HG02678 (cell line): ENCODE data around the gene PPARG.
A peak's percentile ranks its signal among the peaks of the same experiment; 100 is the strongest.

ENCODE experiments used
- ATAC-seq: cut with Tn5 transposase; IDR thresholded peaks from one replicate; pipeline ENCODE4 v1.9.1; 2021; ENCODE audit warnings: mild to moderate bottlenecking, moderate library complexity; ENCODE audit not compliant: unreplicated experiment

Gene PPARG

DNA sequence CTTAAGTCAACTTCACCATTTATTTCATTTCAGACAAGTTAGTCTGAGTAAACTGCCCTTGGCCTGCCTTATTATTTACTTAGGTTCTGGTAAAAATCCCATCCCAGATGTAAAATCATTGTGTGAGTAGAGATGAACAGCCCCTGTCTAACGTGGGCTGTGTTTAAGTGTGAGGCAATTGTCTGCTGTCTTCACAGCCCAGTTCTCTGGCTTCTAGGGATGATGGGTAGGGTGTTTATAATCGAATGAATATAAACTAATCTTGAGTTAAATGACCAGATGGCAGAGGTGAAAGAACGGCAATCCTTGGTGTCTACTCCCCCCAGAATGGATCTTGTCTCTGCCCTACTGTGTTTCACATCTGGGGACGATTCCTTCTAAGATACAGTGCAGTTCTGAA, 20.8 kb downstream of the PPARG start:
- no peak for ATAC-seq

DNA sequence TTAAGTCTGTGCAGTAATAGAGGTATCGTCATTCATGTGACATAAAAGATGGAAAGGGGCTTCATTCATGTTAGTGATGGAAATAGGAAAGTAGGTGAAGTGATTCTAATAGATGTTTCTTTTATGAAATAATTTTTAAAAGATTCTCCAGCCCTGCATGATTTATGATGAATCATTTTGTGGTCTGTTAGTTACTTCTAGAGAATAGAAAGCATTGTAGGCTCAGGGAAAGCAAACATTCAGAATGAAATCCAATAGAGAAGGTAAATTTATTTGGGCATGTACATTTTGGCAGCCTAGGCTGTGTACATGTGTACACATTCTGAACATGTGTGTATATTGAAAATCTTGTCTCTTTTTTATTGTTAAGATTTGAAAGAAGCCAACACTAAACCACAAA, 23.1 kb downstream of the PPARG start:
- no peak for ATAC-seq

DNA sequence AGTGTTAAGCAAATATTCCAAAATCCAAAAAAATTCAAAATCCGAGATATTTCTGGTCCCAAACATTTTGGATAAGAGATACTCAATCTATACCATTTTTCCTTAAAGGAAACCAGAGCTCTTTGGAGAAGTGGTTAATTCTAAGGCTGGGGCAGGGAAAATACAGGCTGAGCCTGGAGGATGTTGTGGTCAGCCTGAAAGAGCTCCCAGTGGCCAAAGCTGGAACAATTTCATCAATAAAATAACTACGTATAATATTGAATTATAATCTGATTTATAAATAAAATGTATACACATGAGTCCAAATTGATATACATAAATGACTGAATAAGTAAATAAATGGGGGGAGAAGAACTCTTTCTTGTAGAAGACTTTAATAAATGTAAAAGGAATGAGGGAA, 24.6 kb downstream of the PPARG start:
- ATAC-seq, result no peak

DNA sequence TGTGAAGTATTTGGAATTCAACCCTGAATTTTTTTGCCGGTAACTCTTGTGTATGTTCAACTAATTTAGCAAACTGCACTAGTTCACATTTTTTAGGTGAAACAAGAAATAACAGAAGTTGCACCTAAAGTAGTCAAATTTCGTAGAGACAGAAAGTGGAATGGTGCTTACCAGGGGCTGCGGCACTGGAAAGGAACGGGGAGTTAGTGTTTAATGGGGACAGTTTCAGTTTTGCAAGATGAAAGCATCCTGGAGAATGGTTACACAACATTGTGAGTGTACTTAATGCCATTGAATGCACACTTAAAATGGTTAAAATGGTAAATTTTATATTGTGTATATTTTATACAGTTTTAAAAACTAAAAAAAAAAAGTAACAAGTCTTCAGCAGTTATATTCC, 27.4 kb downstream of the PPARG start:
- ATAC-seq, result peak; percentile 44

DNA sequence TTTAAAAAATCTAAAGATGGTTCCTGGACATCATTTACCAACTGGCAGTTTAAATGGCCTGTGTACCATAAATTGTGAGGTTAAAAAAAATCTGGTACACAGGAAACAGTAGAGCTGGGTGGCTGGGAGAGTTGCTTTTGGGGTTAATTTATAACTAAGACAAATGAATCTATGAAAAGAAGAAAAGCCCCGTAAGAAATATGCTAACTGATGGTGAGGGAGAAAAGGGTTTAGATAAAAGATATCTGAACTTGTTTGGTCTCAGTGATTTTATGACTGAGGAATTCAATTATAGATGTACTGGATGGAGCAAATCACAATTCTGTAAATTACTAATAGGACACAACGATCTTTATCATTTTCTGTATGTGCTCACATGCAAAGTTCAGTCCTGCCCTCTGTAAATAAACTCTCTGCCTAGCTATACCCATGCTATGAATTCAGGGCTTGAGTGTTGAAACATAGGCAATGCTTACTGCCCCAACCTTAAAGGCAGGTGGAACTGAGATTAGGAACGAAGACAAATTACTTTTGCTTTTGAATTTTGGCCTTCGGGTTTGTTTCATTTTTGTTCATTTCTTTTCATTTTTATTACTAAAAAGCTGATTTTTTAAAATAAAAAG, 28.0 kb downstream of the PPARG start:
- peak; percentile 82 for ATAC-seq

DNA sequence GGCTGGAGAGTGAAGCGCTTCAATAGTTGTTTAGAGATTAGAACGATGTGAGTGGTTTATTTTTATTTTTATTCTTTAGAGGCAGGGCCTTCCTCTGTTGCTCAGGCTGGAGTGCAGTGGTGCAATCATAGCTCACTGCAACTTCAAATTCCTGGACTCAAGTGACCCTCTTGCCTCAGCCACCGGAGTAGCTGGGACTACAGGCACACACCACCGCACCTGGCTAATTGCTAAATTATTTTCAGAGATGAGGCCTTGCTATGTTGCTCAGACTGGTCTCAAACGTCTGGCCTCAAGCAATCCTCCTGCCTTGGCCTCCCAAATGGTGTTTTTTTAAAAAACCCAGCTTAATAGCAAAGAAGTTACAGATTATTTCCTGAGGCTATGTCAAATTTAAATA, 29.0 kb downstream of the PPARG start:
- ATAC-seq, result no peak

DNA sequence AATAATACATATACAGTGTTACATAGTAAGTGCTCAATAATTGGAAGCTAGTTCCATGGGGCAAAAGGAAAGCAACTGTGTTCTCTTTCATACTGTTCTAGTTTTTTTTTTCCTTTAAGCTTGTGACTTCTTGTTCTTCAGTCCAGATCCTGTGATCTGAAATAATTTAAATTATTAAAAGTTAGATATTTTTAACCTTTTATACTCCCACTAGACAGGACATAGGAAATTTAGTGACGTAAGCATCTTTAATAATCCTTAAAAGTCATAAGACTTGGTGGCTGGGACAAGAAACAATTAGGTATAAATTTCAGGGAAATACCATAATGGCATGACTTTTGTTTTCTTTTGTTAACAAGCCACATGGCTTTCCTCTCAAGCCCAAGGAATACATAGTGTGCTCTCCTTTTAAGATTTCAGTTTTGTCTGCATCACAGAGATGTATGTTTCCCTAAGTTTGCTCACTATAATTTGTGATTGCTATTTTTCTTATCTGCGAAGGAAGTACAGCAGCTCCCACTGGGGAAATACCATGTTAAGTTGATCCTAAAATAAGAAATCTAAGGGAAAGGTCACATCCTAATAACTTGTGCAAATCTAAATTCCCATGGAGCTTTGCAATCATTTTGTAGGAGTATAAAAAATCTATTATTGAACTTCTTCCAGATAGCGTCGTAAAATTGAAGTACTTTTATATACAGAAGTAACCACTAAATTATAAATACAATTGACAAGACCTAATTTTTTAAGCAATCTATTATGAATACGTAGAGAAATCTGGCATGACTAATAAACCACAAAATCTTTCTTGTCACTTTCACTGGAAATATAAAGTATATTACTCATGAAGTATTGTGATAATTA, 30.1 kb downstream of the PPARG start:
- ATAC-seq, result no peak

DNA sequence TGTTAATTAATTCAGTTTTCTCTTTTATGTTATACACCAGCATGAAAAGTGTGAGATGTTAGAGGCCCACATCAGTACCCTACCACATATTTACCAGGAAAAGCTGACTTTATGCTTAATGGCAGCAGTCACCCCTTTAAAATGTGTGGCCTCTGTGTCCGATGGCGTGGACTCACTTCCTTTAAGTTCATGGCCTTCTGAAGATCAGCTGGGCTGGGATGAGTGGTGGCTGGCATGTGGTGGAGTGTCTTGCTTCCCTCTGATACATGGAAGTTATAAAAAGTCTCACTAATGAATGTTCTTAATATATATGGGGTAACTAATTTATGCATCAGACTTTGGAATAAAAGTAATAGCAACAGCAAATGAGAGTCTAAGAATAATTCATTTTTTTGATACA, 32.1 kb downstream of the PPARG start:
- no peak for ATAC-seq

DNA sequence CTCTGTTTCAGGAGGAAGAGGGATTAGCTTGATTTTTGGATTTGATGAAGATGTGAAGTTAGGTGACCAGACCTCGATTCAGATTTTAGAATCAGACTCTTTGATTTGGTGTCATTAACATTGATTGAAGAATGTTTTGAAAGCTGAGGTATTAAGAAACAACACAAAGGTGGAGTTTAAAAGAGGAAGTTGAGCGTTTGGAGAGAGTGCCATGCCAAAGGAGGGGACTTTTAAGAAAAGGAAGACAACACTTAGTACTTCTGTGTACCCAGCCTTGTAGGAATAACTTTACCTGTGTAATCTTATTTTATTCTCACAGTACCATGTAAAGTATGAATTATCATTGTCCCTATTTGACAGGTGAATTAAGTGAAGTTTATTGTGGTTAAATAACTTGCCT, 34.4 kb downstream of the PPARG start:
- ATAC-seq, result no peak

DNA sequence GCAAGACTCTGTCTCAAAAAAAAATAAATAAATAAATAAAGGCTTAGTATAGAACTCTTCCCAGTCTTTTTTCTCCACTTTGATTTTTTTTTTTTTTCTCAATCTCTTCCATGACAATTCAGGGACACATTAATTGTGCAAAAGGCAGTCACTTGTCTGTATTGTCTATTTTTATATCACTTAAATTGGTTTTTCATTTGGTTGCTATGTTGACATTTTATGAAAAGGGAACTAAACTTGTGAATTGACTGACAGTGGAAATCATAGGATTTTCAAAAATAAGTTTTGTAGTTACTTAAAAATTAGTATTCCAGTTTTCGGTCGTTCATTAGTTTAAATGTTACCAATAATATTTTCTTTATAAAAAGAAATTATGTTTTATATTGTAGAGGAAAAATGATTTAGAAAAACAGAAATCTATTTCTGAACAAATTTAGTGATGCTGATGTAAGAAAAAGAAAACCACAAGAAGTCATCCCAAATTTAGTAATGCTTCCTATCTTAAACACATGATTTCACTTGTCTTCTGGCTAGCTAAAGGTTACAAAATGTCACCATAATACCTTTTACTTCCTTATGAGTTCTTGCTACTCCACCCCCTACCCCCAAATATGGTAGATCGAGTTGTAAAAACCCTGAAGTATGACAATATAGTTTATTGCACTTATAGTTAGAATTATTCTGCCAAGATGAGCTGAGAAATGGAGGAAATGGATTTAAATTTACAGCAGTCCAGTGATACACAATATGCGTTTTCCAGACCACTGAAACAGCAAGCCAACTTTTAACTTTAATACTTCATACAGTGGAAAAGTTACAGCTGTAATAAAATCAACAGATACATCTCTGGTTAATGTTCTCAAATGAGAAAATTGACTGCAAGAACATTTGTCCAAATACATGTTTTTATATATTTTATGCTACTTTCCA, 37.0 kb downstream of the PPARG start:
- ATAC-seq, result no peak

DNA sequence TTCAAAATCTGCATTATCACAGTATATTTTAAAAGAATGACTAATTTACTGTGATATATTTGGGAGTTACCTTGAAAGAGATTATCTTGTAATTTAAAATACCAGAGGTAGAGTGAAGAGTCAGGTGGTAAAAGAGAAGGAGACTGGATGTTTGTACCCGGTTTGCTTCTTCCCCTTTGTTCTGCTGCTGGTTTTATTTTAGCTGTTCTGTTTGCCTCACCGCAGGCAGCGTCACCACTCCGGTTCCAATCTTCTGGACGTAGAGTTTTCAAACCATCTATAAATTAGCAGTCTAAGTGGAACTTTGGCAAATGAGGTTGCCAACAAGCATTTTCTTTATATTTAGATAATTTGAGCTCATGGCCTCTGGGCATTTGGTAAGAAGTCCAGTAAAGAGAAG, 38.2 kb downstream of the PPARG start:
- no peak for ATAC-seq

DNA sequence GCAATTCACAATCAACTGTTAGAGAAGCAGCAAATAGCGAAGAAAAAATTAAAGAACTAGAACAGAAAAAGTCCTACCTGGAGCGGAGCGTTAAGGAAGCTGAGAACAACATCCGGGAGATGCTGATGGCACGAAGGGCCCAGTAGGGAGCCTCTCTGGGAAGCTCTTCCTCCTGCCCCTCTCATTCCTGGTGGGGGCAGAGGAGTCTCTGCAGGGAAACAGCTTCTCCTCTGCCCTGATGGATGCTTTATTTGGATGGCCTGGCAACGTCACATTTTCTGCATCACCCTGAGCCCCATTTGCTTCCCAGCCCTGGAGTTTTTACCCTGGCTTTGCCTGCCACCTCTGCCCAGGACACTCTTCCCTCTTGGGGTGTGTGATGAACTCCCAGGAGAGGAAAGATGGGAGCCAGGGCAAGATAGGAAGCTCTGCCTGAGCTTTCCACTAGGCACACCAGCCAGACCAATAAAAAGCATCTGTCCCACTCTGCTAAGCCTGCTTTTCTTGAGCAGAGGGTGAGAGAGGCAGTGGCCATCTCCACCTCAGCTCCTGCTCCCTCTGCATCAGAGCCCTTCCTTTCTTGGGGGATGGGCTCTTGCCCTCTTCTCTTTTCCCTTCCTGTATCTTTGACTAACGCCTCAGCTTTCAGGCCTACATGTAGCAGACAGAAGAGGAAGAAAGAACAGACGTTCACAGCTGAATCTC, 39.4 kb downstream of the PPARG start:
- ATAC-seq, result no peak

DNA sequence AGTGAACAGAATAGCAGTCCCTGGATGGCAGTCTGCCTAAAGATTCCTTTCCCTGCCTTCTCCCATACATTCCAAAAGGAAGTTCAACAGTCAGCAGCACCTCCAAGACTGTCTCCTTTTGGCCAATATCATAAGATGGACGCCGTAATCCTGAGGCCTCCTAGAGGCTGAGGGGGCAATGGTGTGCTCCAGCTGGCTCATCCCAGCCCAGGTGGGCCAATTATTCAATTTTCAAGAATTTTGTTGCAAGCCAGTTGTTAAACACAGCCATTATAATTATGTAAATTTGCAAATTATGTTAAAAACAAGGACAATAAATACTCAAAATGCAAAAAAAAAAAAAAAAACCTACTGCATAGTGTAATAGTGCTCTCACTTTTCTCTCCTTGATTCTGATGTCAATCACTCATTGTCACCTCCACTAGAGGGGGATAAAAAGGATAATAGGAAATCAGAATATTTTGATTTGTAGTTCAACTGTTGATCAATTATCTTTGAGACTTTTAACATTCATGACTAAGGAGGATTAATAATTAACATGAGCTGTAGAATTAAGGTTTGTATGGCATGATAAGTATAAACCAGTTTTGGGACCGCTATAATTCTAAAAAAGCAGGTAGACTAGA, 40.1 kb downstream of the PPARG start:
- no peak for ATAC-seq

DNA sequence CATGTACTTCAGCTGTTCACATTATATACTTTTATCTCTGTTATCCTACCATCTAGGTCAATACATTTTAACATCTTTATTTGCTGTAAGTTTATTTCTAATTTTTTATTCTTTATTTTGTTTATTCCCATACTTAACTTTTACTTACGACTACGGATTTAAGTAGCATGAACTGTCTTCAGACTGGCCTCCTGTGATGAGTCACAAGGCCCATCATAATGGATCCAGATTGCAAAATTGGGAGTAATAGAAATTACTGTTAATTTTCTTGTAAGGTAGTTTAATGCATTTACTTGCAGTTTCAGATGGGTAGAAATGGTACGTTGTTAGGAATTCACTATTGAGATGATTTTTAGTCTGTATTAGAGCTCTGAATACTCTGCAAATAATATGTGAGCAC, 45.9 kb downstream of the PPARG start:
- no peak for ATAC-seq

DNA sequence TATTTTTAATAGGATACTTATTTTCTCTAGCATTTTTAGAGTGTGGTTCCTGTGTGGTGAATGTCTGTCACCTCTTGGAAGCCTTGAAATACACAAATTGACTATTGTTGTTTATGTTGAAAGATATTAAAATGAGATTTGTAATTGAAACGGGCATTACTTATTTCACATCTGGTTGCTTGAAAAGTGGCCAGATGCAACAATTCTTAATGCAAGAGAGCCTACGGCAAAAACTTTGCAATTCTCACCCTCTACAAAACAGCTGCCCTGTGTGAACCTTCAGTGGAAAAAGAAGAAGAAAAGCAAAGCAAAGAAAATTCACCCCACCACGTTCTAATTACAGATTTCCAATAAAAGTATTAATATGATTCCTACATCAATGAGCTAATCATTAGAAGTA, 46.6 kb downstream of the PPARG start:
- no peak for ATAC-seq

DNA sequence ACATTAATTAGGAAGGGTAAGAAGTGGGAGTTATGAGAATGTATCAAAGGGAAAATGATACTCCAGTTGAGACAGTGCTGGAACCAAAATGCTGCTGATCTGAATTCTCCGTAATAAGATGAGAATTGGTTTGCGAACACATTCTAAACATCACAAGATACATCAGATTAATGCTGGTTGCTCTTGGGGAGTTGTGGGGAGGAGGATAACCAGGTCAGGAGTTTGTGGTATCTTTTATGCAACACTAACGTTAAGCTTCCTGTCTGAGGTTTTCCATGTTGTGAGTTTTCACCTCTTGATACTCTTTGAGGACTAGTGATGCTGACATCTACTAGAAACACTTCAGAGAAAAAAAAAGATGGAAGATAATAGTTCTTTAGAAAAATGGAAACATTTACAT, 47.2 kb downstream of the PPARG start:
- ATAC-seq, result no peak

DNA sequence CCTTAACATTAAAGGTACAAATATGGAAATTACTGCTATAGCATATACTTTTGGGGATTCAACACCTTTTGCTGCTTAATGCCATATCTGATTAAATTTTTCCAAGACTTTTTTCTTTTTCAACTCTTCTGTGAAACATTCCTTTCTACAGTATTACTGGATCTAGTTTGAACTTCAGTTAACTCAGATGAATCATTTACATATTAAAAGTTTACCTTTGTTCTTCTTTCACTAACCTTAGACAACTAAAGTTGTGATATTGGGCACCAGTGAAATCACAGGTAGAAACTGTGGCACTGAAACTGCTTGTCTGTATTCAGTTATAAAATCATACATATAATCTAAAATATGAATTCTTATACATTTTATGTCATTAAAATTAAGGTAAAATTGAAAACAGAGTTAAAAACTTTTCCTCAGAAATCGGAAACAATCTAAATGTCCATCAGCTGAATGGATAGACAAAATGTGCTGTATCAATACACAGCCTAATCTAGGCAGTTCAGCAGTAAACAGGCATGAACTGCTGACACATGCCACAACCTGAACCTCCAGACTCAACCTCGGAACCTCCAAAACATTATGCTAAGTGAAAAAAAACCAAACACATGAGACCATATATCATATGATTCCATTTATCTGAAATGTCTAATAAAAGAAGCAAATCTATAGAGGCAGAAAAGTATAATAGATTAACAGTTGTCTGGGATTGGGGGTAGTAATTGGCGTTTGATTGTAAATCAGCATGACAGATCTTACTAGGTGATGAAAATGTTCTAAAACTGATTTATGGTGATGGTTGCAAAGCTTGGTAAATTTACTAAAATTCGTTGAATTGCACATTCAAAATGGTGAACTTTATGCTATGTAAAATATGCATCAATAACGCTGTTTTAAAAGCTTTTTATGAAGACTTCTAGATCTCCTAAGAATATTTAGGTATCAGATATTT, 50.0 kb downstream of the PPARG start:
- ATAC-seq, result no peak

DNA sequence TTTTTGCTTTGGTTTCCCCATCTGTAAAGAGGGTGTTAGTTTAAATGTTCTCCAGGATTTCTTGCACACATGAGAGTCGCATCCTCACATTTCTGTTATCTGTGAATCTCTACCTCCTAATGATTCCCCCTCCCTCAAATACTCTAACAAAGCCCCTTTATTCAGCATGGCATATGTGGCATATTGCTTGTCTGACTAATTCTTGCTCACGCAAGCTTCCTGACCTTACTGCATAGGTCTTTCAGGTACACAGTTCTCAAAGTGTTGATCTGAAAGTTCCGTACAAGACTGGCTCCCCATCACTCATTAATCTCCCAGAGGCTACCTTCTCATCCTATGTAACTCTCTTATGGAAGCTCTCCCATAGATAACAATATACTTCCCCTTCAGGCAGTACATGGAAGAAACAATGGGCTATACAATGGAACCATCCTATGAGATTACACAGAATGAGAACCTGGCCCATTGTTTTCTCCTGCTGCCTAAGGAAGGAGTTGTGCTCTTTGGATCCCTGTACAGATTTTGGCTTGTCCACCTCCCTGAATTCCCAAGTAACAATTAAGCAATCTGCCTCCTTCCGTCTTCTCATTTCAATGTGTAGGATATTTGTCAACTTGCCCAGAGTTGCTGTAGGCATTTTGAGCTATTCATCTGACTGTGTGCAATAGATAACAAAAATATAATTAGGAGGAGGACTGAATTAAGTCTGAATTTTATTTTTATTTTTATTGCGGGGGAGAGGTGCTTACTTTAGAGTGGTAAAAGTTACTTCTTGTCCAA, 51.0 kb downstream of the PPARG start:
- no peak for ATAC-seq

DNA sequence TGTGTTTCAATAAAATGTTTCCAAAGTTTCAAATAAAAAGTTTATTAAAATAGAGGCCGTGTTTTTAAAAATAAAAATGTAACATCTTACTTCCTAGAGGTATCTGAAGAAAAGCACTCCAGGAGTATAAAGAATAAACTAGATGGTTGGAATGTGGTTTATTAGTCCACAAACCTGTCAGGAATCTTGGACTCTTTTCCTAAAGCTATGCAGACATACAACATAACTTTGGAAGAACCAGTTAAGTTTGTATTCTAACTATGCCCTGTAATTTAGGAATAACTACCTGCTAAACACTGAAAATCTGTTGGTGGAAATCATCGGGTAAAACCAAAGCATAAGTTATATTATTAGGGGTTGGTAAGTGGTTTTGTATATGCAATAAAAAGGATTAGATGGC, 51.6 kb downstream of the PPARG start:
- ATAC-seq, result no peak
